ENCODE results near the gene ZNF511.

- TF ChIP-seq CTCF (IDR thresholded peaks at IDR 0.05) (no peak), POLR2AphosphoS5 (IDR thresholded peaks at IDR 0.05) (no peak), POLR2A (IDR thresholded peaks at IDR 0.05) (no peak), EP300 (IDR thresholded peaks at IDR 0.05) (no peak)
Observed at GRCh38 chr10:133299738-133300137, 9.0 kb upstream of the ZNF511 start.

Measured in suprapubic skin (tissue), 4 donors.